ENCODE results near the gene CPSF6.
"Not testable (repeated sequence)": the region's sequence is repeated elsewhere in the genome, so short reads cannot be mapped to it uniquely, and the experiment has no call there.

Gene CPSF6

GRCh38 chr12:69313209-69313608, 73.8 kb downstream of the CPSF6 start:
- FAIRE-seq (no peak), DNase-seq (ENCODE audit: extremely low spot score, insufficient read length, low read depth) (no peak)

DNA sequence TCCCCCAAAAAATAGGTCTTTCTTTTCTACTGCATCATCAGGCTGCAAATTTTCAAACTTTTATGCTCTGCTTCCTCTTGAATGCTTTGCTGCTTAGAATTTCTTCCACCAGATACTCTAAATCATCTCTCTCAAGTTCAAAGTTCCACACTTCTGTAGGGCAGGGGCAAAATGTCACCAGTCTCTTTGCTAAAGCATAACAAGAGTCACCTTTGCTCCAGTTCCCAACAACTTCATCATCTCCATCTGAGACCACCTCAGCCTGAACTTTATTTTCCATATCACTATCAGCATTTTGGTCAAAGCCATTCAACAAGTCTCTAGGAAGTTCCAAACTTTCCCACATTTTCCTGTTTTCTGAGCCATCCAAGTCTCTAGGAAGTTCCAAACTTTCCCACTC, 77.4 kb downstream of the CPSF6 start:
- FAIRE-seq: not testable (repeated sequence)

DNA sequence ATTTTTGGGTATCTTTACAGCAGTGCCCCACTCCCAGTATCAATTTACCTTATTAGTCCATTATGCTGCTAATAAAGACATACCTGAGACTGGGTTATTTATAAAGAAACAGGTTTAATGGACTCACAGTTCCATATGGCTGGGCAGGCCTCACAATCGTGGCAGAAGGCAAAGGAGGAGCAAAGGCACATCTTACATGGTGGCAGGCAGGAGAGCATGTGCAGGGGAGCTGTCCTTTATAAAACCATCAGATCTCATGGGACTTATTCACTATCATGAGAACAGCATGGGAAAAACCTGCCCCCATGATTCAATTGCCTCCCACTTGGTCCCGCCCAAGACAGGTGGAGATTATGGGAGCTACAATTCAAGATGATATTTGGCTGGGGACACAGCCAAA, 77.9 kb downstream of the CPSF6 start:
- not testable (repeated sequence) for FAIRE-seq

More for the DNA sequence above, 77.4 kb downstream of the CPSF6 start:
- not testable (repeated sequence) for DNase-seq (ENCODE audit: extremely low spot score, insufficient read length, low read depth)

DNA sequence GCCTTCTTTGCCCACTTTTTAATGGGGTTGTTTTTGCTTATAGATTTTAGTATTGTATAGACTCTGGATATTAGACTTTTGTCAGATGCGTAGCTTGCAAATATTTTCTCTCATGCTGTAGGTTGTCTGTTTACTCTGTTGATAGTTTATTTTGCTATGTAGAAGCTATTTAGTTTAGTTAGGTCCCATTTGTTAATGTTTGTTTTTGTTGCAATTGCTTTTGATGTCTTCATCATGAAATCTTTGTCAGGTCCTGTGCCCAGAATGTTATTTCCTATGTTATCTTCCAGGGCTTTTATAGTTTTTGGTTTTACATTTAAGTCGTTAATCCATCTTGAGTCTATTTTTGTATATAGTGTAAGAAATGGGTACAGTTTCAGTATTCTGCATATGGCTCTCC, 78.9 kb downstream of the CPSF6 start:
- FAIRE-seq: no peak
- DNase-seq (ENCODE audit: extremely low spot score, insufficient read length, low read depth): no peak

More for the DNA sequence above, 77.9 kb downstream of the CPSF6 start:
- DNase-seq (ENCODE audit: extremely low spot score, insufficient read length, low read depth): not testable (repeated sequence)

- FAIRE-seq (no peak), DNase-seq (ENCODE audit: extremely low spot score, insufficient read length, low read depth) (no peak)
These were observed 82.0 kb downstream of the CPSF6 start for GRCh38 chr12:69321351-69321750.

Data from GM18507 (cell line).